NCI-H526 (cell line): ENCODE results near the gene WDR18.
A peak's percentile ranks its signal among the peaks of the same experiment; 100 is the strongest.
"Not testable (repeated sequence)": the region's sequence is repeated elsewhere in the genome, so short reads cannot be mapped to it uniquely, and the experiment has no call there.

Source experiments
- DNase-seq, 2 experiments: peaks; one replicate each; lab custom pipeline; 2025; lab: John Stamatoyannopoulos, UW

The WDR18 gene

DNA sequence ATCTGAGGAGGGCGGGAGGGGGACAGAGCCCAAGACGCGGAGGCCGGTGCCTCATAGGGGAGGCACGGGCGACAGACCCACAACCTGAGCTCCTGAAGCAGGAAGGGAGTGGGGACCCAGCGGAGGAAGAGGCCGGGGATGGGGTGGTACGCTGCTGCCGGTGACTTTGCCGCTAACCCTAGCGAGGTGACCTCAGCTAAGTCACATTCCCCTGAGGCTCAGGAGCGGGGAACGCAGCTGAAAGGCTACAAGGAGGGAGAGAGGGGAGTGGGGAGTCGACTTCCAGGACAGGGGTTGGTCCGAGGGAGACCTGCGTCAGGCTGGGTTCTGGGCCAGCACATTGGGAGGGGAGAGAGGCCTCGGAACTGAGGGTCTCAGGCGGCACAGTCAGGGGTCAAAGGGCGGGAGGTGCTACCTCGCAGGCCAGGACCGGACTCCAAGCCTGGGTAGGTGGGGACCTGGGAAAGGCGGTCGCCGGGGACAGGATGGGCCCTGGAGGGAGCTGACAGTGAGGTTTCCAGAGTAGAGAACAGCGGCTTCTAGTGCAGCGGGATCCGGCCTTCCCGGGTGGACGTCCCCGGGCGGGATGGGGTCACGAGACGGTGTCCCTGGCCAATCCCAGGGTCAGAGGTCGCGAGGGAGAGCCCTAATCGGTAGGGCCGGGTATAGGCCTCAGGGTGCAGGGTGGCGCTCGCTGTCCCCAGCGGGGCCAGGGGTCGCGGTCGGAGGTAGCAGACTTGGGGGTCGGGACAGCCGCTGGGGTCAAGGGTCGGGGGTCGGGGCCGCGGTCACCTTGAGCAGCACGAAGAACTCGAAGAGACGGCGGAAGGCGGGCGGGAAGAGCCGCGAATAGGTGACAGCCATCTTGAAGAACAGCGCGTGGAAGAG, 36.1 kb downstream of the WDR18 start:
- DNase-seq = no peak

DNA sequence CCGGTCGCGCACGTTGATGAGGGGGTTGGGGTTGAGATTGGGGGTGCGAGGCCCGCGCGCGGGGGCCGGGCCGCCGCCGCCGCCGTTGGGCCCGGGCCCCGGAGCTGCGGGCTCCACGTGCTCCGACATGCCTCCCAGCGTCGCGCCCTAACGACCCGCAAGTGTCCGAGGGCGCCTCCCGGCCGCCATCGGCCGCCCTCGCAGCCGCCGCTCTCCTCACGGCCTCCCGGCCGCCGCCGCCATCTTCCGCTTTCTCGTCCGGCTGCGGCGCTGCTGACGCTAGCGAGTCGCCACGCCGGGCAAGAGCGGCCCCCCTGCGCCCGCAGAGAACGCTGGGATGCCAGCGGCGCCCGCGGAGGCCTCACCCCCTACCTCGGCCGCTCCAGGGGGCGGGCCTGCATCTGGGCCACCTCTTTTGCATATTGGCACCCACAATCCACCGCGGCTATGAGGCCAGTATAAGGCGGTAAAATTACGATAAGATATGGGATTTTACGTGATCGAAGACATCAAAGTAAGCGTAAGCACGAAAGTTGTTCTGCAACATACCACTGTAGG, 36.8 kb downstream of the WDR18 start, which contains the start of gene TMEM259:
Gene TMEM259 (minus strand): TSS at position 256 of the 558 bp plus-strand sequence. CDS start 127 bp downstream, at position 129.
- peak; percentile 83 to 95 for DNase-seq

DNA sequence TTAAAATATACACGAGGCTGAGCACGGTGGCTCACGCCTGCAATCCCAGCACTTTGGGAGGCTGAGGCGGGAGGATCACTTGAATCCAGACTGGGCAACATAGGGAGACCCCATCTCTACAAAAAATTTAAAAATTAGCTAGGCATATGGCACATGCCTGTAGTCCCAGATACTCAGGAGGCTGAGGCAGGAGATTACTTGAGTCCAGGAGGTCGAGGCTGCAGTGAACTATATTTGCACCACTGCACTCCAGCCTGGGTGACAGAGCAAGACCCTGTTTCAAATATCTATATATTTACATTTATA, 39.7 kb downstream of the WDR18 start:
- DNase-seq = not testable (repeated sequence)

DNA sequence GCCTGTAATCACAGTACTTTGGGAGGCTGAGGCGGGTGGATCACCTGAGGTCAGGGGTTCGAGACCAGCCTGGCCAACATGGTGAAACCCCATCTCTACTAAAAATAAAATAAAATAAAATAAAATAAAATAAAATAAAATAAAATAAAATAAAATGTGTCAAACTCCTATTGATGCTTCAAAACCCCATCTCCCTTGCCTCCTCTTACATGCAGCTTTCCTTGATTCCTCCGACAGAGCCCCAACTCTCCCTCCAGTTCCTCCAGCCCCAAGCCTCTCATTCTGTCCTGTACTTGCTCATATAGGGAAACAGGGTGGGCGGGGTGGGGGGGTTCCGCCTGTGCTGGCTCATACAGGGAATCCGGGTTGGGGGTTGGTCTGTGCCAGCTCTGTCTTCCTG, 40.9 kb downstream of the WDR18 start:
- DNase-seq = not testable (repeated sequence)

DNA sequence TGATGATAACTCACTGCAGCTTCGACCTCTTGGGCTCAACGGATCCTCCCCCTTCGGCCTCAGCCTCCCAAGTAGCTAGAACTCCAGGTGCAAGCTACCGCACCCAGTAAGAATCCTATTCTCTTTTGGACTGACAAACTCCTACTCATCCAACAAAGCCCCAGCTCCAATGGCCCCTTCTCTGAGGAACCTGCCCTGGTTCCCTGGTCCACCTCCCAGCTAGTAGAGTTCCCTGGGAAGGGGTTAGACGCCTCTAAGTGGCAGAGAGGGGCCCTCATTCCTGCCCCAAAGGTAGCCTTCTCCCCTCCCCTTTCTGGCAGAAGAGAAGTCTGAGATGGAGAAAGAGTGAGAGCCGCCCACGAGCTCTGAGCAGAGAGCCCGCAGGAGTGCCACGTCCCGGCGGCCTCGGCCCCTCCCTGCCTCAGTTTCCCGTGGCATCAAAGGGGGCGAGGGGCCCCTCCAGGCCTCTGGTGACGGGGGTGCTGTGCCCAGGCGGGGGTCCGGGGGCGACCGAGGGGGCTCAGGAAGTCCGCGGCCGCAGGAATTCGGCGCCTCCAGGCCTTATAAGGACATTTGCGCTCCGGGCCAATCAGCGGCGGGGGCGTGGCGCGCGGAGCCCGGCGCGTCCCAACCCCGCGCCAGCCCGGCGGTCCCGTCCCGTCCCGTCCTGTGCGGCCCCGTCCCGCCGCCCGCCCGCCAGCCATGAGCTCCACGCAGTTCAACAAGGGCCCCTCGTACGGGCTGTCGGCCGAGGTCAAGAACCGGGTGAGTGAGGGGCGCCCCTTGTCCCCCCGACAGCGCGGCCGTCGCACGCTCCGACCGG, 42.0 kb downstream of the WDR18 start, which contains the start of gene CNN2:
Gene CNN2 (plus strand): TSS at position 649 of the 823 bp plus-strand sequence. CDS start 54 bp downstream, at position 703.
- peak in 1 of 2 experiments; percentile 51 for DNase-seq

DNA sequence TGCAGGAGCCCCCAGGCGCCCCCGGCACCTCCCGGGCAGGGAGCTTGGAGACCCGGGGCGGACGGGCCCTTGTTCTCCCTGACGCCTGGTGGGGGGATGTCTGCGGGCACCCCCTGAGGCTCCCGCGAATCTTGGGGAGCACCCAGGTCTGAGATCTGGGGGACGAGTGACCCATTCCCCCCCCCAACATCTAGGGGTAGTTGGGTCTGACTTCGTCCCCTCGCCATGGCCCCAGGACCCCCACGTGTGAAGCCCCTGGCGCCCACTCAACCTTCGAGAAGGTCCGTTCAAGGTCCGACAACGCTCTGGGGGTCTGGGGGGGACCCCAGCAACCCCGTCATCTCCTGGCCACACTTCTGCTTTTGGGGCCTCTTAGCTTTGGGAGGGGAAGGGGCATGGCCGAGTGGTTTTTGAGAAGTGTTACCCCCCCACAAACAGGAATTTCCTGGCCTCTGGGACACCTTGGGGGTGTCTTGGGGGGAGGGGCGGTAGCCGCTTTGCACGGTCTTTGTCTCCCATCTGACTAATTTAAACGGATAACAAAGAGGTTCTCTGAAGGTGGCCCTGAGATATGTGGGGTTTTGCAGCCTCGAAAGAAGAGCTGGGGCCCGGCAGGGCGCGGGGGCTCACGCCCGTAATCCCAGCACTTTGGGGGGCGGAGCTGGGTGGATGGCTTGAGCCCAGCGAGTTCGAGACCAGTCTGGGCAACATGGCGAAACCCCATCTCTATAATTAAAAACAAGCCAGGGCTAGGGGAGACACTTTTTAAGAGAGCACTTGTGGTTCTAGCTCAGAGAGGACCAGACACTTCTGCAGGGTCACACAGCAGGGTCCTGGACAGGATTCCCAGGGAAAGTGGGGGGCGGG, 42.9 kb downstream of the WDR18 start:
- DNase-seq = no peak

DNA sequence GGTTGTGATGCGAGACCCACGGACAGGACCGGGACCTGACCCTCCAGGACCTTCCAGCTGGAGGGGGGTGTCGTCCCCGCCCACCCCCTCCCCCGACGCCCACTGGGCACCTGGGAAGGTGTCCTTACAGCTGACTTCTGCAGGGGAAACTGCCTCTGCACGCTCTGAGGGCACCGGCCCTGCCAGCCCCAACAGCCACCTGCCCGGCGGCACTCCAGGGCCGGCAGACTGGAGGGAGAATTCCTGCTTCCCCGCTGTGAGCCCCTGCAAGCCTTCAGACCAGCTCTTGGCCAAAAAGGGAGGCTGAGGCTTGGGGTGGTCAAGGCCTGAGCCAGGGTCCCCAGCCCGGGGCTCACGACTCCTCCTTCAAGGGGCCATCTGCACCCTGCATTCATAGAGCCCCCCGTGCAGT, 43.5 kb downstream of the WDR18 start:
- DNase-seq = peak in 1 of 2 experiments; percentile 42

DNA sequence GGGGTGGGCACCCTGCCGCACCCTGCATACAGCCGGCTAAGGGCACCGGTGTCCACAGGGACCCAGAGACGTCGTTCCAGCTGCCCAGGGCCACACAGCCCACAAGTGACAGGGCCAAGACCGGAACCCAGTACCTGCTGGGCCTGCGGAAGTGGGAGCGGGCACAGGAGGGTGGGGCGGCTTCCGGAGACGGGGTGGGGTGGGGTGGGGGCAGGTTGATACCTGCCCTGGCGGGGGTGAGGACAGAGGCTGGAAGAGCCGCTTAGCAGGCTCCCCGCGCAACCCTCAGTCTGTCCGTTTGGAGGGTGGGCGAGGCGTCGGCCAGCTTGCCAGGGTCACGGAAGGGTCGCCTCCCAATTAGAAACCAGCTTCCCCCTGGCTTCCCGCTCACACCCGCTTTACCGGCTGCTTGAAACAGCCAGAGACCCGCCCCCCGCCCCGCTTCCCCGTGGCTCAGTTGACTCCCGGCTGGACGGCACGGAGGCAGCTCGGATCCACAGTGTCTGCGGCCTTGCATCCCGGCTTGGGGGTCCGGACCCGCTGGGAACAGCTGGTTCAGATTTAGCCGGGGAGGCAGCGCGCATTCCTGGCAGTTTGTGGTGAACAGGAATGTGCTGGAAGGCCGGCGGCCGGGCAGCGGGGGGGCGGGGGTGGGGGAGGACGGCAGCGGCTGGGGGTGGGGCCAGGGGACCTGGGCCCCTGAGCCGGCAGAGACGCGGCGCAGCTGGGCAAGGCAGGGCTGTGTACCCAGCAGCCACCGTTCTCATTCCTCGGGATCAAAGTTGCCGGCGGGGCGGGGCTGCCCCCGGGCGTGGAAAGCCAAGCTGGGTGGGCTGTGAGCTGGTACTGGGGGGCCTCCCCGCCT, 44.1 kb downstream of the WDR18 start:
- peak in 1 of 2 experiments; percentile 64 for DNase-seq

DNA sequence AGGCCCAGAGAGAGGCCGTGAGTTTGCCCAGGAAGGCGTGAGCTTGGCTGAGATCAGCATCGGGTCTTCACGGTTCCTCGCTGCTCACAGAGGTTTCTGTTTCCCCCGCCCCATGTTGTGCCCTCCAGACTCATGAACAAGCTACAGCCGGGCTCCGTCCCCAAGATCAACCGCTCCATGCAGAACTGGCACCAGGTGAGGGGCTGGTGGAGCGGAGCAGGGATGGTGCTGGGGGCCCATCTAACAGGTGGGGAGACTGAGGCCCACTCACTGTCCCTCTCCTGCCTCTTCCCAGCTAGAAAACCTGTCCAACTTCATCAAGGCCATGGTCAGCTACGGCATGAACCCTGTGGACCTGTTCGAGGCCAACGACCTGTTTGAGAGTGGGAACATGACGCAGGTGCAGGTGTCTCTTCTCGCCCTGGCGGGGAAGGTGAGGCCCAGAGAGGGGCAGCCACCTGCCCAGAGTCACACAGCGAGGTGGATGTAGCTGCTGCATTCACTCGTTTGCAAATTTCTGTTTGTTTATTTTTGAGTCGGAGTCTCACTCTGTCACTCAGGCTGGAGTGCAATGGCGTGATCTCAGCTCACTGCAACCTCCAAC, 48.2 kb downstream of the WDR18 start:
- no peak for DNase-seq

DNA sequence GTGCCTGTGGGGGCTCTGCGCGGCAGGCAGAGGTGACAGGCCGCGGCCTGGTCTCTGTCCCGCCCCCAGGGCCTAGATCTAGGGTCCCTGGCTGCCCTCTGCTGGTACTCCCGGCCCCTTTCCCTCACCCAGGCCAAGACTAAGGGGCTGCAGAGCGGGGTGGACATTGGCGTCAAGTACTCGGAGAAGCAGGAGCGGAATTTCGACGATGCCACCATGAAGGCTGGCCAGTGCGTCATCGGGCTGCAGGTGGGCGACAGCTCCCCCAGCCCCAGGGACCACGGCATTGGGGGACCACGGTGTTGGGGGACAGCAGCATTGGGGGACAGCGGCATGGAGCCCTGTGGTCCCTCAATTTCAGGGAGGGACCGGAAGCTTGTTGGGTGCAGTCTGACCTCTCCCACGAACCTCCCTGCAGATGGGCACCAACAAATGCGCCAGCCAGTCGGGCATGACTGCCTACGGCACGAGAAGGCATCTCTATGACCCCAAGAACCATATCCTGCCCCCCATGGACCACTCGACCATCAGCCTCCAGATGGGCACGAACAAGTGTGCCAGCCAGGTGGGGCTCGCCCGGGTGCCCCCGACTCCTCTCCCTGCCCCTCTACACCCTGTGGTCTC, 52.0 kb downstream of the WDR18 start:
- DNase-seq = no peak

DNA sequence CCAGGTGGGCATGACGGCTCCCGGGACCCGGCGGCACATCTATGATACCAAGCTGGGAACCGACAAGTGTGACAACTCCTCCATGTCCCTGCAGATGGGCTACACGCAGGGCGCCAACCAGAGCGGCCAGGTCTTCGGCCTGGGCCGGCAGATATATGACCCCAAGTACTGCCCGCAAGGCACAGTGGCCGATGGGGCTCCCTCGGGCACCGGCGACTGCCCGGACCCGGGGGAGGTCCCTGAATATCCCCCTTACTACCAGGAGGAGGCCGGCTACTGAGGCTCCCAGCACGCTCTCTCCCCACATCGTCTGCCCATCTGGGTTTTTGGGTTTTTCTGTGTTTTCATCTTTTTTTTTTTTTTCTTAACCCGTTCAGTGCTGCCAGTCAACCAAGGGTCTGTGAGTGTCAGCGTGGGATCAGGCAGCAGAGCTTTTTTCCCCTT, 53.5 kb downstream of the WDR18 start:
- no peak for DNase-seq

DNA sequence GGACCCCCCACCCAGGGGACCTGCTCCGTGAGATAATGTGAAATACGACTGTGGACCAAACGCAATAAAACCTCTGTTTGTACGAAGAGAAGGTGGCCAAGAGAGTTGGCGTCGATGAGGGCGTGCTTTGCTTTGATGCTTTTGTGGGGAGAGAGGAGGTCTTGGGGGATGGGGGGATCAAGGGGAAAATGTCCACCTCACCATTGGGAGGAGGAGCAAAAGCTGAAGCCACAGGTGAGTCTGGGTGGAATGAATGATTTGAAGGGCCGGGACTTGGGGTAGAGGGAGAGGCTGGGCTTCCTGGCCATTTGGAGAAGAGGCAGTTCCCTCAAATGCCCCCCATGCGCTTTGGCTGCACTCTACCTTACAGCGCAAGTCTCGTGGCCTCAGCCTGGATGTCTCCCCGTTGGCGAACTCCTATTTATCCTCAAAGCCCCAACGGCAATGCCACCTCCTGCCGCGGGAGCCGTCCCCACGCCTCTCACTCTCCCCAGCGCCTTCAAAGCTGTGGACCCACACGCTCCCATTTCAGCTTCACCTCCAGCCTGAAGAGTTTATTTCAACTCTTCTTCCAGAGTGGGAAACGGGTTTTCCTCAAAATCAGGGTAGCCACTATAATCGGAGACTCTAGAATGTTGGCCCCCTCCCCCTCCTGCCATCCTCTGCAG, 55.0 kb downstream of the WDR18 start:
- DNase-seq = no peak

DNA sequence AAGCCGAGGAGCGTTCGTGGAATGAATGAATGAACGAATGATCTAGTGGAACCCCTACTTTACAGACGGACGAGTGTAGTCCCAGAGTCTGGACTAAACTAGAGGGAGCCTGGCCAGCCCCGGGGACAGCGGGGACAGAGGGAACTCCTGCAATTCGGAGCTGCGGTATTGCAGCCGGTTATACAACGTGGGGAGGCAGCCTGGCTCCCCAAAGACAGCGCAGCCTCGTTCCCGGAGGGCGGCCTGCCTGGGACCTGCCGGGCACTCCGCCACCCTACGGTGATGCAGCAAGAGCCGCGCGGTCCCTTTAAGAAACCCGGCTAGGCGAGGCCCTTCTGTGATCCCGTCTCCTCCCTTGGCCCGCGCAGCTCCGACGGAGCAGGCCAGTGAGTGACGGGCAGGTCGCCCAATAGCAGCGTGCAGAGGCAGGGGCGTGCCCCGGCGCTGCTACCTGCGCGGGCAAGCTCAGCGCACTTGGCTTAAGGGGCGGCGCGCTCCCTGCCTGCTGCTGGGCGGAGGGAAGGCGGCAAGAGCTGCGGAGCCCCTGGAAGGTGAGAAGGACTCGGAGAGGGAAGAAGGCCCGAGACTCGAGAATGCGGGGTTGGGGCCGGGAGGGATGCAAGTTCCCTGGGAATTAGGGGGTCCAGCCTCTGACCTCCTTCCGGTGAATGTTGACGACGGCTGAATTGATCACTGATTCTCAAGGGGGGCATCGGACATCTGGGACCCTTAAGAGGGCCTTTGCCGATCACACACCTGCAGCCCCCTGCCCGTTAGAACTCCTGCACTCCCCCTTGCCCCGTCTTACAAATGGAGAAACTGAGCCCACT, 55.7 kb downstream of the WDR18 start, which contains the start of gene ABCA7:
Gene ABCA7 (plus strand): TSS at position 462 of the 830 bp plus-strand sequence. CDS start 1,255 bp downstream, outside the sequence.
- peak; percentile 85 to 97 for DNase-seq

DNA sequence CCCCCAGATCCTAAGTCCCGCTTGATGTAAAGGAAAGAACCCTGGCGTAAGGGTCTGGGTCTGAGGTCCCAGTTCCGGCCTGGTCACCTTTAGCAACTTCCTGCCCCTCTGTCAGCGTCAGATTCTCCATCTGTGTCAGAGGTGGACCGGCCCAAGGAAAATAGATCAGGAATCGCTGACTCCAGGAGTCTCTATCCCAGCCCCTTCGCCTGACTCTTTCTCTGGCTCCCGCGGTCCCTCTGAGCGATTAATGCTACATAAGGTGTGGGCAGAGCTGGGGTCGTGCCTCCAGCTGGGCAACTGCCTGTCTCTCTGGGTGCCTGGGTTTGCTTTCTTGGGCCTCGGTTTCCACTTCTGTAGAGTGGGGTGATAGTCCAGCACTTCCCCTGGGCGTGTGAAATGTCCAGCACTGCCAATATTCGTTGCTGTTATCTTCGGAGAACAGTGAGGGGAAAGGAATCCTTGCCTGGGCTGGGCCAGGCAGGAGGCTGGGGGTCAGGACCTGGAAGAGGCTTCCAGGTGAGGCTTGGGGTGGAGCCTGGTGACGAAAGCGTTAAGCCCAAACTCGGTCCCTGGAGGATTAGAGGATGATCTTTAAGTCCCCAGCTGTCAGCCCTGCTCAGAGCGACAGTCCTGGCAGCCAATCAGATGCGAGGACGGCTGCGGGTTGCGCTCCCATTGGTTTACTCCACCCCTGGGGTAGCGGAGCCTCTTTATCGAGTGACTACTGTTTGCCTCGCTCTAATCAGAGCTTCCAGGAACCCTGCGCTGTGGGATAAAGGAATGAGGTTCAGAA, 56.5 kb downstream of the WDR18 start:
- DNase-seq = peak; percentile 55 to 92

DNA sequence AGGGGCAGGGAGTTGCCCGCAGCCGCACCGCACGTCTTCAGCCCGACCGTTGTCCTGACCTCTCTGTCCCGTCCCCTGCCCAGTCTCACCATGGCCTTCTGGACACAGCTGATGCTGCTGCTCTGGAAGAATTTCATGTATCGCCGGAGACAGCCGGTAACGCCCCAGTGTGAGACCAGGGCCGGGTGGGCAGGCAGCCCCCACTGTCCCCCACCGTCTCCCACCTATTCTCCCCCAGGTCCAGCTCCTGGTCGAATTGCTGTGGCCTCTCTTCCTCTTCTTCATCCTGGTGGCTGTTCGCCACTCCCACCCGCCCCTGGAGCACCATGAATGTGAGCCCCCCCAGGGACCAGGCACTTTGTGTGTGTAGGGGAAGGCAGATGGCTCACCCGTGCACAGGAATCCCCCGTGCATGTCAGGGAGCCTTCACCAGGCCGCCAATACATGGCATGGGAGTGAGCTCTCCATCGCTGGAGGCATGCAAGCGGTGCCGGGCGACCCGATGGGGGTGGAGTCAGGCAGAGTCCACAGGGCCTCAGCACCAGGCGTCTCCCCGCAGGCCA, 57.2 kb downstream of the WDR18 start:
- no peak for DNase-seq

DNA sequence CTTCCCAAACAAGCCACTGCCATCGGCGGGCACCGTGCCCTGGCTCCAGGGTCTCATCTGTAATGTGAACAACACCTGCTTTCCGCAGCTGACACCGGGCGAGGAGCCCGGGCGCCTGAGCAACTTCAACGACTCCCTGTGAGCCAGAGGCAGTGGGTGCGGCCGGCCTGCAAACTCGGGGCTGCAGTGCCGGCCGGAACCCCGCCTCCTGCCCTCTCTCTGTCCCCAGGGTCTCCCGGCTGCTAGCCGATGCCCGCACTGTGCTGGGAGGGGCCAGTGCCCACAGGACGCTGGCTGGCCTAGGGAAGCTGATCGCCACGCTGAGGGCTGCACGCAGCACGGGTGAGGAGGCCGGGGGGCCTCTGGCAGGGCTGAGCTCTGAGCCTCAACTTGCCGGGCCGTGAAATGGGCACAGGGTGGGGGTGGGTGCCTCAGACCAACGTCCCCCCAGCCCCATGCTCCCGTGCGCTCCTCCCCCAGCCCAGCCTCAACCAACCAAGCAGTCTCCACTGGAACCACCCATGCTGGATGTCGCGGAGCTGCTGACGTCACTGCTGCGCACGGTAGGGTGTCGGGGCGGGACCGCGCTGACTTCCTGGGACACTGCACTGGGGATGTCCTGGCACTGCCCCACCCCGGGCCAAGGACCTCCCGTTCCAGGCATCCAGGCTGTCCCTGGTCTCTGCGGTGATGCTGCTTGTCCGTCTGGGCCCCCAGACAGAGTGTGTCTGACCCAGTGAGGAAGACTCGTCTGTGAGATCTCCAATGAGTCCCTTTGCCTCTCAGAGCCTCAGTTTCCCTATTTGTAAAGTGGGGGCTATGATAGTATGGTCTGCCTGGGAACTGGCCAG, 57.9 kb downstream of the WDR18 start:
- DNase-seq = peak; percentile 50 to 79
